Right lobe of liver (tissue), 6 donors: ENCODE data around the gene ATG7. TPM values are rescaled to one million over a fixed set of nuclear protein-coding genes. Genes with fewer than 3 reads are reported as not detected.

Experiments
- ATAC-seq, 4 donors: fragments of 200-7000 bp; cut with Tn5 transposase; one replicate each; pipeline ENCODE4 v1.9.1; 2020; ENCODE audit warnings: mild to moderate bottlenecking in 4 of 4, moderate library complexity in 4 of 4
- DNase-seq, 3 donors: peaks; one replicate each; pipeline ENCODE4 v3.0.0-alpha.2; 2020
- H3K27ac ChIP-seq, 3 donors: fragments of 200-600 bp; one replicate each; pipeline ENCODE4 v1.8.0; 2022
- H3K27me3 ChIP-seq, 2 donors: fragments of 200-600 bp; one replicate each; pipeline ENCODE4 v1.8.0; 2022
- H3K36me3 ChIP-seq, 4 donors: fragments of 200-600 bp; sonication (generic) in 1 of 4; one replicate each; pipeline versions ENCODE4 v1.5.1 to v1.8.0; 2017 to 2022; ENCODE audit warnings: control low read depth in 1 of 4
- H3K4me1 ChIP-seq, 4 donors: fragments of 200-600 bp; sonication (generic) in 1 of 4; one replicate each; pipeline versions ENCODE4 v1.5.1 to v1.8.0; 2017 to 2022; ENCODE audit warnings: control low read depth in 1 of 4
- H3K4me3 ChIP-seq, 3 donors: fragments of 200-600 bp; one replicate each; pipeline ENCODE4 v1.8.0; 2022
- H3K9me3 ChIP-seq, 4 donors: fragments of 200-600 bp; sonication (generic) in 1 of 4; one replicate each; pipeline versions ENCODE4 v1.5.1 to v1.8.0; 2017 to 2022; ENCODE audit warnings: control low read depth in 1 of 4
- POLR2A ChIP-seq: fragments of 450-650 bp; IDR thresholded peaks from one replicate; pipeline ENCODE4 v1.6.1; 2017; ENCODE audit warnings: antibody characterized with exemption, mild to moderate bottlenecking
- WGBS: methylation state at CpG from one replicate; pipeline ENCODE4 v1.1.6; 2018; ENCODE audit warnings: low coverage, low lambda C conversion rate; ENCODE audit not compliant: insufficient coverage; ENCODE audit errors: missing lambda C conversion rate; 5-methylcytosine and 5-hydroxymethylcytosine counted together
- intact Hi-C, 2 donors: fragments of 100-400 bp; cut with DNase I; formaldehyde crosslinking; loops; one replicate each; pipeline versions ENCODE4 v1.11.2 to v1.14.1; 2022
- total RNA-seq, 6 experiments: library from RNA; depleted of rRNA in 2 of 6; stranded (reverse); fragments of >200 nt in 2 of 6; fragmentation: NEBNext Ultra II Directional in 3 of 6; extraction: Animal tissue kit (Norgen Biotek cat#: 25700) in 3 of 6; gene quantifications; one replicate each; pipeline versions ENCODE4 v1.1.0 to v1.2.4, GENCODE V29; 2016 to 2023
- TF ChIP-seq, protein P1 (sequence below), 4 donors: fragments of 200-600 bp in 3 of 4; fragments of 450-650 bp in 1 of 4; IDR thresholded peaks; one replicate each; pipeline versions ENCODE4 v1.5.1 to v1.8.0; 2016 to 2022; ENCODE audit warnings: antibody characterized with exemption in 4 of 4, mild to moderate bottlenecking in 2 of 4
- donor health status: DM: no; HTN: yes; CAD: no.
- donor health status: DM: no; HTN: no; CAD: no.
- donor health status: DM: no; HTN: no; CAD: no.
- donor health status: DM: no; HTN: yes; CAD: no.
- donor health status: DM: no; HTN: yes; CAD: no.

The ATG7 gene
- total RNA-seq, 6 experiments from 2014 or later: 13.6 to 21.1 (median 15.8) TPM

DNA sequence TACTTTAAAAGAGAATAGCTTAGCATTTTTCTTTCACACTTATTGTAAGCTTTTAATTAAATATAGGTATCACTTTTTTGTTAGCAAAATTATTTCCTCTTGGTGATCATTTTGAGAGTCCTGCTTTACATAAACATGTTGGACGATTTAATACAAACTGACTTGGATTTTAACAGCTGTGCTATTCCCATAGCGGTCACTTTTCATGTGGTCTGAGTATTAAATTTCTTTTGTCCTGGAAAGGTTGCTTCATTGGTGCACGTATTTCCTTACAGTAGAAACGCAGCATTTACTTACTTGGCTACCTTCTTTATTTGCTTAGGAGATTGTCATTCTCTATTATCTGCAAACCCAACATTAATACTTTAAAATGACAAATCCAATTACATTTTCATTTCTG is 109.4 kb downstream of the ATG7 start:
- TF ChIP-seq, protein P1, sequence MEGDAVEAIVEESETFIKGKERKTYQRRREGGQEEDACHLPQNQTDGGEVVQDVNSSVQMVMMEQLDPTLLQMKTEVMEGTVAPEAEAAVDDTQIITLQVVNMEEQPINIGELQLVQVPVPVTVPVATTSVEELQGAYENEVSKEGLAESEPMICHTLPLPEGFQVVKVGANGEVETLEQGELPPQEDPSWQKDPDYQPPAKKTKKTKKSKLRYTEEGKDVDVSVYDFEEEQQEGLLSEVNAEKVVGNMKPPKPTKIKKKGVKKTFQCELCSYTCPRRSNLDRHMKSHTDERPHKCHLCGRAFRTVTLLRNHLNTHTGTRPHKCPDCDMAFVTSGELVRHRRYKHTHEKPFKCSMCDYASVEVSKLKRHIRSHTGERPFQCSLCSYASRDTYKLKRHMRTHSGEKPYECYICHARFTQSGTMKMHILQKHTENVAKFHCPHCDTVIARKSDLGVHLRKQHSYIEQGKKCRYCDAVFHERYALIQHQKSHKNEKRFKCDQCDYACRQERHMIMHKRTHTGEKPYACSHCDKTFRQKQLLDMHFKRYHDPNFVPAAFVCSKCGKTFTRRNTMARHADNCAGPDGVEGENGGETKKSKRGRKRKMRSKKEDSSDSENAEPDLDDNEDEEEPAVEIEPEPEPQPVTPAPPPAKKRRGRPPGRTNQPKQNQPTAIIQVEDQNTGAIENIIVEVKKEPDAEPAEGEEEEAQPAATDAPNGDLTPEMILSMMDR (IDR thresholded peaks at IDR 0.05): no peak
- TF ChIP-seq POLR2A: no peak
- ATAC-seq (no peak), DNase-seq (no peak)
- Histone ChIP-seq H3K27me3 (no peaks in the 10 kb centered on the region), H3K9me3 (no peaks in the 10 kb centered on the region), H3K27ac (no peak overlapping the region), H3K4me3 (no peak overlapping the region), H3K36me3 (no peaks in the 10 kb centered on the region), H3K4me1 (no peaks in the 10 kb centered on the region)
- 85% methylated on average over 4 of the region's 4 CpGs for WGBS
- intact Hi-C loops: loop anchor here in 1 of 2 donors (5.0 kb wide), 1 partner anchor 271 kb away; no protein-coding TSS in a partner anchor

DNA sequence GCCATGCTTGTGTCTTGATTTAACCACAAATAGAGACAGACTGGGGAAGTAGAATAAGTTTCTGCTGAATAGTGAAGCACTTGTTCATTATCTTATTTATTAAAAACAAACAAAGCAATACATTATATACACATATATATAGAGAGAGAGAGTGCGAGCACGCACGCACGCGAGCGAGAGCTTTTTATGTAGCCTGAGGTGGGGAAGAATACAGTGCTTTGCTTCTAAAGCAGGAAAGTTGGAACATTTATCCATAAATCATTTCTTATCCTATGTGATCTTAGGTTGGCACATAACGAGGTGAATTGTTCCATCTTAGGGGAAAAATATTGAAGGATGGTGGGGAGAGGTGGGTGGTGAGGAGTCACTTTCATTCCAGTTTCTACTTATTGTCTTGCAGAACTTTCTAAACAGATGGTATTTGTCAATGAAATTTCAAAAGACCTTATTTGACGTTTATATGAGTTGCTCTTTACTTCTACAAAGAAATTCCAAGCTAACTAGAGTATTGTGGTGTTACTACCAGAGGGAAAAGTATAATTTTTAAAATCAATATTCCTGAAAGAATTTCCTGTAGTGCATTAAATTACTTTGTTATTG is 110.0 kb downstream of the ATG7 start:
- Histone ChIP-seq H3K9me3 (no peaks in the 10 kb centered on the region), H3K4me1 (no peaks in the 10 kb centered on the region), H3K27me3 (no peaks in the 10 kb centered on the region), H3K27ac (no peak overlapping the region), H3K4me3 (no peak overlapping the region), H3K36me3 (no peaks in the 10 kb centered on the region)
- intact Hi-C loops: loop anchor here in 1 of 2 donors (5.0 kb wide), 1 partner anchor 270 kb away; no protein-coding TSS in a partner anchor
- WGBS: 88% methylated on average over 8 of the region's 8 CpGs
- no peak for ATAC-seq
- TF ChIP-seq, protein P1 (IDR thresholded peaks at IDR 0.05): no peak
- no peak for DNase-seq

DNA sequence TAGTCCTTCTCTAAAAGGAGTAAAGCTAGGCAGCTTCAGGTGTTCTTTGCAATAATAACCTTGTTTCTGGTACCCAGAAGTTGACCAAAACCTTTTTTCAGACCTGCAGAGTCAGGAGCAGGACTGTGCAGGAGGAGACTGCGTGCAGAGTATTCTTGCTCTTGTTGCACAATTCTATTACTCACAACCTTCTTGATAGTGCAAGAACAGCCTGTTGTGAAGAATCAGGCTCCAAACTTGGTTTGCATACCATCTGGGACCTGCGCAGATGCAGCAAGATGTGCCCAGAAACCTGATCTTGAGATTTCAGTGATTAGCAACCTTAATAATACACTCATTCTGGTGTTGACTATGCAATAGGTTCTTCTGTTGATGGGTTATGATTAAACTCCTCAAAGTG is 111.9 kb downstream of the ATG7 start:
- Histone ChIP-seq H3K4me3 (no peak overlapping the region), H3K36me3 (no peaks in the 10 kb centered on the region), H3K9me3 (no peaks in the 10 kb centered on the region), H3K27me3 (no peaks in the 10 kb centered on the region), H3K4me1 (no peaks in the 10 kb centered on the region), H3K27ac (no peak overlapping the region)
- intact Hi-C loops: loop anchor here in 1 of 2 donors (5.0 kb wide), 1 partner anchor 268 kb away; no protein-coding TSS in a partner anchor
- TF ChIP-seq POLR2A: no peak
- TF ChIP-seq, protein P1 (IDR thresholded peaks at IDR 0.05): no peak
- no peak for ATAC-seq
- 100% methylated on average over 2 of the region's 2 CpGs for WGBS
- DNase-seq: no peak

DNA sequence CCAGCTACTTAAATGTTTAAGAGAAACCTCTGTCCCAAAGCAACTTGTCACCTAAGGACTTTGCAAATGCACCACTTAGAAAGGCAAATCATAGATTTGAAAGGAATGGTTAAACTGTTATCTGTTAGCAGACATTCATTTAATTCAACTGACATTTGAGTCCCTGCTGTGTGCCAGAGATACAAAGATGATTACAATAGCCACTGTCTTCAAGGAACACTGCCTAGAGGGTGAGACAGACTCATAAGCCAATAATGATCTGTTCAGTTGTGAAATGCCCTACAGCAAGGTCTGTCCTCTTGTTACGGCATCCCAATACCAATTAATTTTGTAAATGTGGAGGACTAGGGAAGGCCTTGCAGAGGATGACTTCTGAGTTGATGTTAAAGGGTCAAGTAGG is 113.1 kb downstream of the ATG7 start:
- H3K9me3 ChIP-seq: no peaks in the 10 kb centered on the region
- DNase-seq (no peak), ATAC-seq (no peak)
- H3K27ac ChIP-seq: no peak overlapping the region
- H3K4me3 ChIP-seq: no peak overlapping the region
- no CpG with 5 or more reads among the region's 1 CpG for WGBS
- TF ChIP-seq, protein P1 (IDR thresholded peaks at IDR 0.05): no peak
- H3K27me3 ChIP-seq: no peaks in the 10 kb centered on the region
- intact Hi-C loops: no loop called here
- no peaks in the 10 kb centered on the region for H3K36me3 ChIP-seq
- H3K4me1 ChIP-seq: no peaks in the 10 kb centered on the region
